ENCODE measurements around the gene SORBS1.

GRCh38 chr10:95303950-95304349 lies 257.2 kb downstream of the SORBS1 start:
- TF ChIP-seq CTCF (conservative IDR thresholded peaks at IDR 0.05; ENCODE audit: low read depth, low read length) (no peak), EZH2 (IDR thresholded peaks at IDR 0.05; ENCODE audit: borderline replicate concordance, low read depth, low read length, poor library complexity, severe bottlenecking) (no peak)

Measured in A673 (cell line).